B cell (primary cell): ENCODE results near the gene TMEM231.

Source experiments
- CTCF ChIP-seq: fragments of 200-600 bp; IDR thresholded peaks from one replicate; pipeline ENCODE4 v1.8.0; 2022; ENCODE audit warnings: antibody characterized with exemption, mild to moderate bottlenecking
- EZH2 ChIP-seq: IDR thresholded peaks from 2 replicates; pipeline ENCODE4 v1.6.1; 2012; ENCODE audit warnings: borderline replicate concordance, low read depth, mild to moderate bottlenecking, moderate library complexity, low read length; ENCODE audit not compliant: insufficient read depth, poor library complexity, severe bottlenecking

- TF ChIP-seq CTCF (no peak), EZH2 (no peak)
Observed at GRCh38 chr16:75519175-75519574, 36.9 kb downstream of the TMEM231 start.
